ENCODE data around the gene FADS6.

The FADS6 gene

DNA sequence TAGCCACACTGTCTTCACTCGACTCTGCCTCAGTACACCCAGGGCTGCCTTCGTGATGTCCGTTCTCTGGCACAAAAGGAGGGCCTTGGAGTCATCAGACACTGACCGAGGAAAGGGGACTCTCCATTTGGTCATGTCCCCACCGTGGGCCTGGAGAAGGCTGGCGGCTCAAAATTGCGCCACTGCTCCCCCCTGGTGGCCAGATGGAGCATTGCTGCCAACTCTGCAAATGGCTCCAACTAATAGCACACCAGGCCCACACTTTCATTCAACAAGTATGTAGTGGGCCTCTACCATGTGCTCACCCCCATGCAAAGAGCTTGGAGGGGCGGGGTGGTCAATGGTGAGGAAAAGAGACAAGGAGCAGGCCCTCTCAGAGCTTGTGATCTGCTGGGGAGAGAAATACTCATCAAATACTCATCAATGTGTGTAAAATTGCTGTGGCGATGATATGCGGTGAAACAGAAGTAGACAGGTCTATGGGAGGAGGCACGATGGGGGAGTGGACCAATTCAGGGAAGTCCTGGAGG, 28.5 kb downstream of the FADS6 start:
- TF ChIP-seq CTCF (IDR thresholded peaks at IDR 0.05; ENCODE audit: control insufficient read depth, extremely low read depth, insufficient read depth), result peak; percentile 80
- H3K4me3 ChIP-seq (ENCODE audit: low read depth, low read length), result no peak overlapping the region
- no peak for DNase-seq (ENCODE audit: low read depth)

DNA sequence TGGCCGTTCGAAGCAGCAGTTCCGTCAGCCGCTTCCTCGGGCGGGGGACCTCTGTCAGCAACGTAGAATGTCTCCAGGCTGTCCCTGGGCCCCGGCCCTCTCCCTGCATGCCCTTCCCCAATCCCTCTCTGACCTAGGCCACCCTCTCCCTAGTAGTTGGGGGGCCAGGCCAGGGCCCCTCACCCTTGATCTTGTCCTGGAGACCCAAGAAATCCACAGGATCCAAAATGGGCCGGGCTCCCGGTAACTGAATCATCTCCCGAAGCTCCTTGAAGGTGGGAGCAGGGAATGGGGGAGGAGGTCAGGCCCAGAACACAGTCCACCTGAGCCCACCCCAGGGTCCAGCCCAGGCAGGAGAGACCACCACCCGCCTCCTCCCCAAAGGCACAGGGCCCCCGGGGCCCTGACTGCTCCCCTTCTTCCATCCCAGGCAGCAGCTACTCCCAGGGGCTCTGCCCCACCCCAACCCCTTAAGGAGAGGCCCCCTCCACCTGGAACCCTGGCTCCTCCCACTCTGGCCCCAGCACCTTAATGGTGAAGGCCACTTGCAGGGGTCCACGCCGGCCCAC, 29.1 kb downstream of the FADS6 start:
- DNase-seq (ENCODE audit: low read depth), result no peak

GRCh38 chr17:74863420-74864296, 29.8 kb downstream of the FADS6 start:
- DNase-seq (ENCODE audit: low read depth), result no peak
- no peak overlapping the region for H3K4me3 ChIP-seq (ENCODE audit: low read depth, low read length)
- no peak for TF ChIP-seq CTCF (IDR thresholded peaks at IDR 0.05; ENCODE audit: control insufficient read depth, extremely low read depth, insufficient read depth)

More for the DNA sequence above, 29.1 kb downstream of the FADS6 start:
- no peak overlapping the region for H3K4me3 ChIP-seq (ENCODE audit: low read depth, low read length)
- no peak for TF ChIP-seq CTCF (IDR thresholded peaks at IDR 0.05; ENCODE audit: control insufficient read depth, extremely low read depth, insufficient read depth)

DNA sequence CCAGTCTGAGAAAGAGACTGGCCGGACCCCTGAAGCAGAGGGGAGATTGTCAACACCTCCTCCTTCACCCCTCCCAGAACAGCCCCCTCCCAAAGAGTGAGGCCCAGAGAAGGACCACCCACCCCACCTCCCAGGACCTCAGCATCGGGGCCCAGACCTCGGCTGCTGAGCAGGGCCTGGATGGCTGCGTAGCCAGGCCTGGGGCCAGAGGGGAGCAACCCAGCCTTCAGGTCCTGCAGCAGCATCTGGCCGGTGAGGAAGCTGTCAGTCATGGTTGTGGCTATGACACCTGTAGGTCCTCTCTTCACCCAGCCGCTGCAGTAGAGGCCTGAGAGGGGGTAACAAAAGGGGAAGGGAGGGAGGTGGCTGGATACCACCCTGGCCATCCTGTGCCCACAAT, 30.5 kb downstream of the FADS6 start:
- H3K4me3 ChIP-seq (ENCODE audit: low read depth, low read length), result no peak overlapping the region
- no peak for TF ChIP-seq CTCF (IDR thresholded peaks at IDR 0.05; ENCODE audit: control insufficient read depth, extremely low read depth, insufficient read depth)
- DNase-seq (ENCODE audit: low read depth), result no peak

DNA sequence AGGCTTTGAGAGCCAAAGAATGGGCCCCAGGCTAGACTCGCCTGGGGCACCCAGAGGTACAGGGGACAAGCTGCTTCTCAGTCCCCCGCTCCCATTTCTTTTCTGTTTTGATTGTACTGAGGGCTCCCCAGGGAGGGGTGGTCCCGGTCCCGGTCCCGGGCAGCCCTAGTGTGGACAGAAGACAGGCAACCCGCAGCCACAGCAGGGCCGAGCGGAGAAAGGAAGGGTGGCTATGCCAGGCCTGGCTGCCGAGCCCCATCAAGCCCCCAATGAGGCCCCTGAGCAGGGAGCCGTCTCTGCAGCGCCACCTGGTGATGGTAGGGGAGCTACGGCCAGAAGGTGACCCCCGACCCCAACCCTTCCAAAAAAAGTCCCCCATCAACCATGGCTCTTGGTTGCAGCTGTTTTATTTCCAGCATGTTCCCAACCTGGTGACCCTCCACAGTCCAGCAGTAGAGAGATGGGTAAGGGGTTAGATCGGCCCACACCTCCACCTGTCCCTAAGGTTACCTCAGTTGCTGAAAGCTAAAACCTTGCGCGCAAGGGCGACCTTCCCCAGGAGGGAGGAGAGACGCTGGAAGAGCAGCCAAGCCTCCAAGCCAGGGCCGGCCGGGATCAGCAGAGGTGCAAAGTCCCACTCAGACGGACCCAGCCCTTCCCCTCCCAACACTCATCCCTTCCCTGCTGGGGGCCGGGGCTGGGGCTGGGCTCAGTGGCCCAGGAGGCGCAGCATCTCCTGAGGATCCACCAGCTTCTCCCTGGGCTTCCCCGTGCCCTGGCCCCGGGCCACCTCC, 31.1 kb downstream of the FADS6 start:
- no peak for DNase-seq (ENCODE audit: low read depth)
- TF ChIP-seq CTCF (IDR thresholded peaks at IDR 0.05; ENCODE audit: control insufficient read depth, extremely low read depth, insufficient read depth), result peak; percentile 64
- H3K4me3 ChIP-seq (ENCODE audit: low read depth, low read length), result no peak overlapping the region

GRCh38 chr17:74861662-74862107, 31.7 kb downstream of the FADS6 start:
- TF ChIP-seq CTCF (IDR thresholded peaks at IDR 0.05; ENCODE audit: control insufficient read depth, extremely low read depth, insufficient read depth), result no peak
- no peak for DNase-seq (ENCODE audit: low read depth)
- H3K4me3 ChIP-seq (ENCODE audit: low read depth, low read length), result no peak overlapping the region
